Stimulated activated CD8-positive, alpha-beta memory T cell treated with anti-CD3 and anti-CD28 coated beads, Interleukin-2, amount 100 ng/mL, for 1 hour (primary cell): Measurements from ENCODE around the gene CREB3L2.

Experiments used
- DNase-seq, 2 donors: peaks; one replicate each; pipeline ENCODE4 v3.0.0-alpha.2; 2020; ENCODE audit warnings: low read depth in 2 of 2

Gene CREB3L2

DNA sequence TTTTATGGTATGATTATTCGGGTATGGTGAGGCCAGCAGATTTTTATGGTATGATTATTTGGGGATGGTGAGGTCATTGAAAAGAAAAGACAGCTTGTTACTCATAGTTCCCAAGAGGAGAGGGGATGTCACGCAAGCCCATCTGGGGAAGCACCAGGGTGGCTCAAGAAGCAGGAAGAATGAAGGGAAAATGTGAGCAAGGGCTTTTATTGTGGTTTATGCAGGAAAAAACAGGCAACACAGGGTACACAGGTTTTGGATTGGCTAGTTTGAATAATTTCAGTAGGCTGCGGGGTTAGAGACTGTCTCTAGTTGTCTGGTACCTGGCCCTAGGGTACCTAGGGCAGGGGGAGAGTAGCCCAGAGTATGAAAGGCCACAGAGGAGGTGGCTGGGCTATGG, 128.4 kb downstream of the CREB3L2 start:
- DNase-seq = no peak

DNA sequence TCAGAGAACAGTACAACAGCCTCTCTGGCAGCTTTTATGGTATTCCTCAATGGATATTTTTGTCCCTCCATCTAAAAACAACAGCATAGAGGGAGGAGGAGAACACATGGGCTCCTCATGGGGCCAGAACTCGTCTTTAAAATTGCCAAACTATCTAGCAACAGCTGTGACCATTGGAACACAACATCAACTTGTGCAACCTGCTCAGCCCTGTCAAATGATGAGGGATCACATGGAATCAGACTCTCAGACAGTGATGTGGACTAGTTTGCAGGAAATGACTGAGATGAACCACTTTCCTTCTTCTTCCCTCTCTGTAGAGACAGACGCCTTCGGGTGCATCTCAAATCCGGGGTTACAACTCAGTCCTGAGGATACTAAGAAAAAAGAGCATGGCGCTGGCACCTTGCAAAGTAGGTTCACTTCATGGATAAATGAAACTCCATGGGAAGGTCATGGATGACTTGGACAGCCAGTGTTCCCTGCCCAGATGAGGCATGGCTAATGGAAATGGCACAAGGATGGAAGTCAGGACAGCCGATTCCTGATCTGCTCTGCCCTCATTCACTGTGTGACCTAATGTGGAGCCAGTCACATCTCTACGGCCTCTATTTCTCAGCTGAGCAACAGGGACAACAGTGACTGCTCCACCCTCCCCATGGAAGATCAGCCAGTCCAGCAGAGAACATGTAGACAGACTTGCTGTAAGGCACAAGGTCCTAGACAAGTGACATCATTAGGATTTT, 130.5 kb downstream of the CREB3L2 start:
- DNase-seq = no peak

DNA sequence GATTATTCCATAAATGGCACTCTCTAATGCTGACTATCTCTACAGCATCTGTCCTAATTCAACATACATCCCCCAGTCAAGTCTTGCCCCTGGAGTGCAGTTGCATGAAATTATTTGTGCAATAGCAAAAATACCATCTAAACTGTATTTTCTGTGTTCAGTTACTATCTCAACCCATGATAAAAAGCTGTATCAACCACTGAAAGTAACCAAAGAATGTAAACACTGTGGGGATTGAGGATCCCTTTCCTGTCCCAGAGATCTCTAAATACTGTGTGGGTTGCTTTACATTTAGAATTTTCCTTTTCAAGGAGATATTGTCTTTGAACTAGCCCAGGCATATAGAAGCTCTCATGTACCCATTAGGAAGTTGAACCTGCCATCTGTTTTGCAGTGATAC, 131.2 kb downstream of the CREB3L2 start:
- DNase-seq = no peak

DNA sequence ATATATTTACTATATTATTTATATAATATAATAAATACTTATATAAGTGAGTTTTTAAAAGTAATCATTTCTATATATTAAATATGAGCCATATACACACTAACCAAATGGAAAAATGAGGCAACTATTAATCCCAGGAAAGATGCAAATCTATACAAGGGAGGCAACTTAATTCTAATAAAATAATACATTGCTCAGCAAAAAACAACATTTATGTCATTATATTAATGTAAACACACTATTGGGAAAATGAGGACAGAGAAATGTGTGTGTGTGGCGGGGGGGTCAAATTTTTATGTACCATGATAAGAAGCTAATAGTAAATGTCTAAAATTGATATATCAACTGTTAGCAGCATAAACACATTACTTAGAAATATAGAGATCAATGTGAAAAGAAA, 131.8 kb downstream of the CREB3L2 start:
- no peak for DNase-seq

DNA sequence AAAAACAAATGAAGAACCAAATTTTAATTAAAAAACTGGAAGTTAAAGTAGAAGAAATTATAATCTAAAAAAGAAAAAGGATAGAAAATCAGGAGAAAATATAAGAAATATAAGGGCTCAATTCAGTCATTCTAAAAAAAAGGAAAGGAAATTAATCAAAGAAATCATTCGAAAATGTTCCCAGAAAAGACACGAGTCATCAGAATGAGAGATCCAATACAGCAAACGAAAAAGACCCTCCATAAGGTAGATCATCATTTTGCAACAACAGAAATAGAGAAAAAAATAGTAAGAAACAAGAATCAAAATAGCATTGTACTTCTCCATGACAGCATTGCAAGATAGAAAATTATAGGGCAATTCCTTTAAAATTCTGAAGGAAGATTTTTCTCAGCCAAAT, 132.6 kb downstream of the CREB3L2 start:
- no peak for DNase-seq

DNA sequence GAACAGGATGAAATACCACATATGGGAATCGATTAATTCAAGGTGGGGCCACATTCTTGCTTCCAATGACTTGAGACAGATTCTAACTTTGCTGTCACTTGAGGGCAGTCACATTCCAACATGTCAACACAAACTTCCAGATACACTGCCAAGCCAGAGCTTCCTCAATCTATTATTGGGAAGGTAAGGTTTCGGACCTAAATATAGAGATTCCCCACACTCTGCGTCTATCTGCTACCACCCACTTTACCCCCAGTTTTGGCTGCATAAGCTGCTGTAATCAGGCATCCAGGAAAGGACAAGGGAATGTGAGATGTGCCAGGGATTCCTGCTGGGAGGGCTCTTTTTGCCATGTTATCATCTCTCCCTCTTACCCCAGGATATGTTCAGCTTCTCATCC, 134.6 kb downstream of the CREB3L2 start:
- DNase-seq = no peak

DNA sequence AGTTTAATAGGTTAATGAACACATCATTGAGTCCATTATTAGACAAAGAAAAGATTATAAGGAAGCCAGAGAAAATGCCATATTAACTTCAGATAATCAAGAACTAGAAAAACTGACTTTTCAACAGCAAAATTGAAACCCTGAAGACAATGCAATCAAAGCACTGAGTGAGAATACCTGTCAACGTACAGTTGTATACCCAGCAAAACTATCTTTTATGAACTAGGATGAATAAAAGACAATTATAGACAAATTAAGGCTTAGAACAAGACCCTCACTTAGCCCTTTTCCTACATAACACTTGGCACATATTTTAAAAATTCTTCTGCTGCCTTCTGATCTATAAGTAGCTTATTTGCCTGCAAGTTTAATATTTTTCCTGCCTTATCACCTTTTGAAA, 136.1 kb downstream of the CREB3L2 start:
- DNase-seq = no peak

DNA sequence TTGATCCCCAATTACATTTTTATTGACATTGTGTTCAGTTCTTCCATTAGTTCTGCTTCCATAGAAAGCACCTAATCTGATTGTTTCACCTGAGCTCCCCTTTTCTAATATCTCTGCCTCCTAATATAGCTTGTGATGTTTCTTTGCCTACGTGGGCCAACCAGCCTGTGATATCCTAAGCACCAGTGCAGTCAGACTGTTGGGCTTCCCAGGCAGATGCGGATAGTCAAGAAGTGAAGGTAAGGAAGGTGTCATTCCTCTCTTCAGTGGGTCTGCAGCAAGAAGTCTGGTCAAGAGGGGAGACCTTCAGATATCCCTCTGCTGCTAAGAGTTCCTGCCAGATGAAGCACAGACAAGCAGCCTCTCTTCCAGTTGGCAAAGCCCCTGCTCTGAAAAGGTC, 138.9 kb downstream of the CREB3L2 start:
- no peak for DNase-seq

DNA sequence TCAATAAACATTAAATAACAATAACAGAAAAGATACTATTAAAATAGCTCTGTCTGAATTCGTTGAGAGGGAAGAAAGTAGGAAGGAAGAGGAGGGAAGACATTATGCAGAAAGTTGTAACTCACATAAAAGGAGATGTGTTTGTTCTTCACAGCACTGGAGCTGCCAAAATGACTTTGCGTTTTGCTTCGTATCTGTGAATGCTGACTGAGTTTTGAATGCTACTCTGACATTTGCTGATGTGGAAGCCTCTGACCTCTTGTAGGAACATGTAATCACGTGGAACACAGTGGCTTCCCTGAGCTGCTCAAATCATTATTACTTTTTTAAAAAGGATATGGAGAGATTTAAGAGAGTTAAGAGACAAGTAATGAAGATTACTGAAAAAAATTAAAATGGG, 139.5 kb downstream of the CREB3L2 start:
- DNase-seq = no peak

DNA sequence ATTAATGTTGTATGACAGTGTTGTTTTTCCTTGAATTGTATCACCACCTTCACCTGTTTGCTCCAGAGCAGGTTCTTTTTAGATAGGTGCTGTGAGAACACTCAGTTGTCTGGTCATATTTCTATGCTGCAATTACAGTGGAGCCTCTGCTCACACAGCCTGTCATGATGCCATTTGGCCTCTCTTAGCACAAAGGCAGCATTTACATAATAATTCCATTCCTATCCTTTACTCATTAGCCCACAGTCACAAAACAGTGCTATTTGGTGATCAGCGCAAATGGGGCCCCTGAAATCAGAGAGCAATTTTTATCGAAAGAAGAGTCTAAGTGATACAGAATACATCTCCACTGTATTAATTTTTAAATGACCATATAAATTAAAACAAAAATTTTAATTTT, 141.3 kb downstream of the CREB3L2 start:
- DNase-seq = no peak

DNA sequence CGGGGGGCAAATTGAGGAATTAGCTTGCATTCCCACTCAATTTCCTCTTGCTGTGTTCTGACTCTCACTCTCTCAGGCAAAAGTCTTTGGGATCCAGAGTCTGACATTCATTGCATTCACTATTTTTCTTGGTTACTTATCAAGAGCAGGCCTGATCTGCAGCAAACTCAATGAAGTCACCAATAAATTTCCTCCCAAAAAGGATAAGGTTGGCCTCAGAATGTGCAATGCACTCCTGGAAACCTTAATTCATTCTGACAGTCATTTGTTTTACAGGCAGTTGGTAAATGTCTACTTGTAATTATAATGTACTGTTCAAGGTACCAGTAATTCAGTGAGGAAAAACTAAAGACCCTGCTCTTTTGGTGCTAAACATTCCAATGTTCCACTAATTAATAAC, 148.8 kb downstream of the CREB3L2 start:
- no peak for DNase-seq

DNA sequence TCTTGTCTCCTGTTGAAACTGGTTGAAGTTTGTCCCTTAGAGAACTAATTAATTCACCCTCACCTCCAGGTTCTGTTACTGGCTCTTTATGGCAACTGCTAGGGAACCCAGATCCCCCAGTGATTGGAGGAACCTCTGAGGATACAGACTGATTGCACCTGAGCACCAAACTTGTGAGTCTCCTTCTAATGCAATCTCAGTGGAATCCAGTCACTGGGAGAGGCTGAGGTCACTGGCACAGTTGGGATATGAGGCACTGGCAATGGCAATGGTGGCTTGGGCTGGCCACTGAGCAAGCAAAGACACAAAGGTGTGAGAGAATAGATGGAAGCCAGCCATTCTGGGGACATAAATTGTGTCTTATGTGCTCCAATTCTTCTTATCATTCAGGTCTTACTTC, 149.8 kb downstream of the CREB3L2 start:
- no peak for DNase-seq

DNA sequence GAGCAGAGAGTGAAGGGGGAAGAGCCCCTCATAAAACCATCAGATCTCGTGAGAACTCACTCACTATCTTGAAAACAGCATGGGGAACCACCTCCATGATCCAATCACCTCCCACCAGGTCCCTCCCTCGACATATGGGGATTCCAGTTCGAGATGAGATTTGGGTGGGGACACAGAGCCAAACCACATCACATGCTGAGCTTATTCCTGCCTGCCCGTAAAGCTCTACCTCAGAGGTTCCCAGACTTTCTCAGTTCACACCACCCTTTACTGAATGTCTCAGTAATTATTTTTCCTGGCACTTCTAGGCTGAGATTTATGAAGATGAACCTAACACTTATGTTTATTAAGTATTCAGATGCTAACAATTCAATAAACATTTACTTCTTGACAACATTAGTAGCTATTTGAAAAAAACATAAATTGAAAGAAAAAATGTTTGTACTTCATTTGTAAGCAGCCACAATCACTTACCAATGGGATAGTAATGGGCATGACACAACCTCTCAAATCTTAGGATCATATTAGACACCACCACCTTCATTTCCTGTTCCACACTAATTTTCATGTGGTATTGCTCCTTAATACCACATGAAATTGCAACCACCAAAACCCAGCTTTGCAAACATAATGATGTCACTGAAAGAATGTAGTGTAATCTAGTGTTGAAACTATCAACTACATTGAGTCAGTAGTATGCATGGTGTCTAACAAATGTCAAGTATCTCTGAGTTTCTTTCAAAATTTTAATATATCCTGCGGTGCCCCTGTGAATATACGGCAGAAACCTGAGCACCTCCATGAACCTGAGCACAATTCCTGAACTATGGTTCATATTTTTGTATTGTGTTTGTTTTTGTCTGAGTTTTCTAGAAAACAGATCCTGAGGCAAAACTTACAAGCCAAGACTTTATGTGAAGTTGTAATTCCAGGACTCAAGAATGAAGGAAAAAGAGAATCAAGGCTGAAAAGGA, 150.6 kb downstream of the CREB3L2 start:
- no peak for DNase-seq

DNA sequence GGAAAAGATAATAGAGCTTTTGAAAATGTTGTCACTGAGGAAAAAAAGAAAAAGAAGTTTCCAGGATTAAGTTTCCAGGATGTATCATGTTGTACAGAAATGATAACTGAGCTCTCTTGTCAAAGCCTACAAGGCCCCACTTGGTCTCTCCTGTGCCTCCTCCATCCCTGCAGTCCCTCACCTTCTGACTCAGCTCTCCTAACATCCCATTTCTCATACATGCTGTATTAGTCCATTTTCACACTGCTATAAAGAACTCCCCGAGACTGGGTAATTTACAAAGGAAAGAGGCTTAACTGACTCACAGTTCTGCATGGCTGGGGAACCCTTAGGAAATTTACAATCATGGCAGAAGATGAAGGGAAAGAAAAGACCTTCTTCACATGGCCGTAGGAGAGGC, 151.3 kb downstream of the CREB3L2 start:
- DNase-seq = no peak

DNA sequence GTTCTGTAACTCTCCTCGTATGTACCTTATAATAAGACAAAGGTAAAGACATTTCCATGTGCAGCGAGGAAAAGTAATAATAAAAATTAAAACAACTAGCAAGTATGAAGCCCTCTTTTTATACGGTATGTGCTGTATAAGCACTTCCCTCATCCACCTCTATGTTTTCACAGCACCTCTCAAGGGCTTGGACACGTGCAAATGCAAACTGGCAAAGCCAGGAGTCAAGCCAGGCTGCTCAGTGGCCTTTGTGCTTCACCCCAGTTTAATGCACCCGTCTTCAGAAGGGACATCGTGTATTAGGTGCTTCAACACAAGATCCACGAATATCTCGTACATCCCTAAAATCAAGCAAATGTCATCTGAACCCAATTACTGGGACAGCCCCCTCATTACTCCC, 153.8 kb downstream of the CREB3L2 start:
- DNase-seq = no peak

DNA sequence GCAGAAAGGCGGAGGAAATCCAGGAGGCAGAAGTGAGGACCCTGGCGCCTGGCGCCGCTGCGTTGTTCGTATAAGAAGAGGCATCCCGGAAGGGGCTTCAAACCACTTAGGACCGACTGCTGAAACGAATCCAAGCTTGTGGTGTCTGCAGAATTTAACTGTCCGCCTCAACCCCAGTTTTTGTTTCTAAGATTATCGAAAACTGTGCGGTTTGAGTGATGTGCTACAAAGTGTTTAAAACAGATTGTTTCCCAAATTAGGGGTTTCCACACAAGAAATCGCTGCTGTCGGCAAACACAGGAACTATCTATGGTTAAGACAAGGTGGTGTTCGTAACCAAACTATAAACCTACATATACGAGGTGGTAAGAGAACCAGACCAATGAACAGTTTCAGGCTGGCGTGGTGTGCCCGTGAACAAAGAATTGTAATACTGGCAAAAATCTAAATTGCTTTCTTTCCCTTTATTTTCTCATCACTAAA, 154.3 kb downstream of the CREB3L2 start:
- no peak for DNase-seq

DNA sequence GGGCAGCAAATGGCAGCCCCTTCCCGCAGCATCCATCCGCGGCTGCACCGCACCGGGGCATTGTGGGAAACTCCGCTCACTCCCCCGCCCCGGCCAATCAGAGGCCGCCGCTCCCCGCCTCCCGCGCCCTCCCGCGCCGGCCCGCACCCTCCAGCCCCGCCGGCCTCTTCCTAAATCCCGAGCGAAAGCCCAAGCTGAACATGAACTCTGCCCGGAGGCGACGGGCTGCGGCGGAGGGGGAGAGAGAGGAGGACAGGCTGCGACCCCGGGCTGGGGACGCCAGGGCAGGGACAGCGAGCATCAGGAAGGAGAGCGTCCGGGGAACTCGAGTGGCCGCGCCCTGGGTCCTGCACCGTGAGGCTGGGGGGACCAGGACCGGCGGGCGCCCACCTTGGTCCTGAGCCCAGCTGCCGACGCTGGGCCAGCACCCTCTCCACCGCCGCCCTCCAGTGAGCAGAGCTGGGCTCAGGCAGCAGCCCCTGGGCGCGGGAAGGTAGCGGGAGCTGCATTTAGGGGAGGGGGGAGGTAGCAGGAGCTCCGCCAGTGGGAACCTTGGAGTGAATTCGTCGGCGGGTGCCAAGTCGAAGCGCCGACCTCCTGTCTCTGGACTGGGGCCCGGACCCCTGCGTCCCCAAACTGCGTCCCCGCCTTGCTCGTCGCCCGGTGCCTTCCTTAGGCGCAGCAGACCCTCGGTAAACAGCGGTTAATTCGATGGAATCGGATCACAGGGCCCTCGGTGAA, 154.9 kb downstream of the CREB3L2 start, which contains the start of gene DGKI:
DGKI (minus strand) TSS at position 148 of the 741 bp plus-strand sequence.
- DNase-seq = no peak

DNA sequence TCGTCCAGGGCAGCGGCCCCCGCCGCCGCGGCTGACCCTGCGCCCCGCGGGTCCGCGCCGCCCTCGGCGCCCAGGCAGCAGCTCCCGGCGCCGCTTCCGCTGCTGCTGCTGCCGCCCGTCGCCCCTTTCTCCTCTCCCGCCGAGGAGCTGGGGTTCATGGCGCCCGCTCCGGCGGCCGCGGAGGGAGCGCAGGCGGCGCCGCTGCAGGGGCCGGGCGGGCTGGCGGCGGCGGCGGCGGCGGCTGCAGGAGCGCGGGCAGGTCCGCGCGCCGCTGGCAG, 155.4 kb downstream of the CREB3L2 start:
- DNase-seq = no peak

DNA sequence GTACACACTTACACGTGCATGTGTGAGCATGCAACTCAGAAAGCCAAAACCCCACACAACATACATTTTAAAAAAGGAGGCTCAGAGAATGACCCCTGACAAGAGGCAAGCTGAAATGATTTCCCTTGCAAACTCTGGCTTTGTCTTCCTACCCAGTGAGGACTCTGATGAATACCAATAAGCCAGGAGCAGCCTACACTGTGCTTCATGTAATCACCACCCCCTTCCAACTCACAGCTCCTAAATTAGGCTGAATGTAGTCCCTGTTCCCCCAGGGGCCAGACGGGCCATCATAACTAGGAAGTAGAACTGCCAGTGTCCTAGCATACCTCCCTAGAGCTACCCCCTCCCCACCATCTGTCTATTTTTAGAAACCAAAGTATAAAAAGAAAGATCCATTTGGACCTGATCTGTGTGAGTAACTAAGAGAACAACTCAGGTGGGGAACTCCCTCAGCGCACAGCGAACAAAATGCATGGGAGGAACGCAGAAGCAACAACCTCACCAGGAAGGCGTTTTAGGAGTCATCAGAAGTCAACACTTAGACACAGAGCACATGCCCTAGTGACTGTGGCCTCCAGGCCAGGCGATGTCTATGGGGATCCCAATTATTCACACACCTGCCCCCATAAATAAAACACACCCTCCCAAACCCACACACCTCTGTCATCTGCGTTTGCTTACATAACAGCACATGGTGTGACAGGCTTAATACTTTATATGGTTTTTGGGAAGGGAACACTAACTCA, 157.0 kb downstream of the CREB3L2 start:
- no peak for DNase-seq

DNA sequence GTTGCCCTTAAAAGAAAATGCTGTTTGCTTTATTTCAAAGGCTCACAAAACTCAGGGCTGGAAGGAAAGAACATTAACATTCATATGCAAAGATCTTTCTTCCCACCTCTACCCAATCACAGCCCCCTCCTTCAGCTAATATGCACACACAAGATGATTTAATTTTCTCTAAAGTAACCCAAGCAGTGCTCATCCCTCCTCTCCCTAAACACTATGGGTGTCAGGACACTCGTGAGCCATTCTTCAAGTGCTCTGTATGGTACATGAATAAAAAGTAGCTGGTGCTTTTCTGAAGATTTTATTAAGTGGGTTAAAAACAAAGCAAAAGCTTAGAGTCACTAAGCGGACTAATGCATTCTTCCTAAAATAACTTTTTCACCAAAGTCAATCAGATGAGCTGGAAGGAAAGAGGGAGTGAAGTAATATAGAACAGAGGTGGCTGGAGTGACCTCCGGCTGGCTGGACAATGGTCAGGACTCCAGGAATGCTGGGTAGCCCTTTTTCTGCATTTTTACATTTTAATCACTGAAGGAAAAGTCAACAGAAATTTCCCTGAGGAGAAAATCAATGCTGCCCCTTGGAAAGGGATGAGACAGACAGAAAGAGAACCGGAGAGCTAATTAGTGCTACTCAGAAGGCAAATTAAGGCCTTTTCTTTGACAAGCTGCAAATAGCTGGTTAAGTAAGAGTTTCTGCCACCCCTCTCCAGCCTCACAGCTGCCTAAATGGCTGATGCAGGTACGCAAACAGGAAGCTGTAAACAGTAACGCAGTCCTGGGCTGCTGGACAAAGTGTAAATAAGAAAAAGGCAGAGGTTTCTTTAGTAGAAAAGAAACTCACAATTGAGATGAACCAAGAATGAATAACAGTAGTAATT, 161.7 kb downstream of the CREB3L2 start:
- DNase-seq = no peak
